MM.1S (cell line): ENCODE measurements around the gene POU1F1.

ENCODE experiments used
- EZH2 ChIP-seq: fragments of 300-600 bp; sonication (generic); optimal IDR thresholded peaks from 2 replicates; pipeline ENCODE3; 2017; ENCODE audit warnings: low read depth, mild to moderate bottlenecking, antibody characterized with exemption, low read length, mixed read lengths
- EZH2phosphoT487 ChIP-seq: fragments of 300-600 bp; sonication (generic); IDR thresholded peaks from 2 replicates; pipeline ENCODE4 v1.6.1; 2018; ENCODE audit warnings: antibody characterized with exemption, low read length
- TF ChIP-seq, protein P1 (sequence below): fragments of 300-600 bp; sonication (generic); IDR thresholded peaks from 2 replicates; pipeline ENCODE4 v1.5.1; 2016; ENCODE audit warnings: antibody characterized with exemption, low read length, mixed read lengths

DNA sequence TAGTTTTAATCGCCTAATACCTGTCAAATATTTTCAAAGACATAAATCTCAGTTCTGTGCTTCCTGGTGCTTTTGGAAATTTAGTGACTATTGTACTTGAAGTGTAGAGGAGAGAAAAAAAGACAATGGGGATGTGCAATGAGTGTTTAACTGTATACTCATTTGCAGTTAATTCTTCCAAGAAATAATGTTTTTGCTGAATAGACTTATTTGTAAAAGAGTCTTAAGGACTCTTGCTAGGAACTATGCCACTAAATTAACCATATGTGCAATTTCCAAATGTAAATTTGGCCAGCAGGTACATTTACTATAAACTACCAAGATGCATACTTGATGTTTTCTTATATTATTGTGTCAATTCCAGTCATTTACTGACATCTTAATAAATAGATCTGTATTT is 47.3 kb downstream of the POU1F1 start:
- TF ChIP-seq, protein P1, sequence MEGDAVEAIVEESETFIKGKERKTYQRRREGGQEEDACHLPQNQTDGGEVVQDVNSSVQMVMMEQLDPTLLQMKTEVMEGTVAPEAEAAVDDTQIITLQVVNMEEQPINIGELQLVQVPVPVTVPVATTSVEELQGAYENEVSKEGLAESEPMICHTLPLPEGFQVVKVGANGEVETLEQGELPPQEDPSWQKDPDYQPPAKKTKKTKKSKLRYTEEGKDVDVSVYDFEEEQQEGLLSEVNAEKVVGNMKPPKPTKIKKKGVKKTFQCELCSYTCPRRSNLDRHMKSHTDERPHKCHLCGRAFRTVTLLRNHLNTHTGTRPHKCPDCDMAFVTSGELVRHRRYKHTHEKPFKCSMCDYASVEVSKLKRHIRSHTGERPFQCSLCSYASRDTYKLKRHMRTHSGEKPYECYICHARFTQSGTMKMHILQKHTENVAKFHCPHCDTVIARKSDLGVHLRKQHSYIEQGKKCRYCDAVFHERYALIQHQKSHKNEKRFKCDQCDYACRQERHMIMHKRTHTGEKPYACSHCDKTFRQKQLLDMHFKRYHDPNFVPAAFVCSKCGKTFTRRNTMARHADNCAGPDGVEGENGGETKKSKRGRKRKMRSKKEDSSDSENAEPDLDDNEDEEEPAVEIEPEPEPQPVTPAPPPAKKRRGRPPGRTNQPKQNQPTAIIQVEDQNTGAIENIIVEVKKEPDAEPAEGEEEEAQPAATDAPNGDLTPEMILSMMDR: no peak
- TF ChIP-seq EZH2 (no peak), EZH2phosphoT487 (no peak)
